Myocyte (in vitro differentiated cells): ENCODE measurements around the gene PGGHG. TPM values are rescaled to one million over a fixed set of nuclear protein-coding genes. Genes with fewer than 3 reads are reported as not detected.
"Not testable (repeated sequence)": the region's sequence is repeated elsewhere in the genome, so short reads cannot be mapped to it uniquely, and the experiment has no call there.

Experiments
- DNase-seq: peaks from one replicate; pipeline ENCODE4 v3.0.0-alpha.2; 2012; ENCODE audit warnings: low read depth
- total RNA-seq: library from RNA; depleted of rRNA; stranded (reverse); fragments of >200 nt; gene quantifications from 2 replicates; pipeline ENCODE4 v1.2.3, GENCODE V29; 2014

PGGHG gene
- total RNA-seq, 1 donor from 2014 or later, result 8.2 TPM

DNA sequence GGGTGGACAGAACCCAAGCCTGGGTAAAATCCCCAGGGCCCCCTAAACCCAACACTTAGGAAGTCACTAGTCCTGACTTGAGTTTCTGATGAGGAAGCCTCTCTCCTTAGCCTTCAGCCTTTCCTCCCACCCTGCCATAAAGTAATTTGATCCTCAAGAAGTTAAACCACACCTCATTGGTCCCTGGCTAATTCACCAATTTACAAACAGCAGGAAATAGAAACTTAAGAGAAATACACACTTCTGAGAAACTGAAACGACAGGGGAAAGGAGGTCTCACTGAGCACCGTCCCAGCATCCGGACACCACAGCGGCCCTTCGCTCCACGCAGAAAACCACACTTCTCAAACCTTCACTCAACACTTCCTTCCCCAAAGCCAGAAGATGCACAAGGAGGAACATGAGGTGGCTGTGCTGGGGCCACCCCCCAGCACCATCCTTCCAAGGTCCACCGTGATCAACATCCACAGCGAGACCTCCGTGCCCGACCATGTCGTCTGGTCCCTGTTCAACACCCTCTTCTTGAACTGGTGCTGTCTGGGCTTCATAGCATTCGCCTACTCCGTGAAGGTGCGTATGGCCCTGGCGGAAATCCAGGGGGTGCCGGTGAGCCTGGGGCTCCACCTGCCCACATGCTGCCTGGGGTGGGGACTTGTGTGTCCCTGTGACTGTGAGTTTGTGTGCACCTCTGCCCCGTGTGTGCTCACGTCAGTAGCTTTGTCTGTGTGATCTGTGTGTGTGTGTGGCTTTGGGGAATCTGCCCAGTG, 25.0 kb downstream of the PGGHG start, which contains the start of gene IFITM1:
Gene IFITM1, plus strand, starts transcription at position 254 of the 767 bp plus-strand sequence. Its CDS starts 131 bp downstream, at position 385.
- DNase-seq, result peak; percentile 31

DNA sequence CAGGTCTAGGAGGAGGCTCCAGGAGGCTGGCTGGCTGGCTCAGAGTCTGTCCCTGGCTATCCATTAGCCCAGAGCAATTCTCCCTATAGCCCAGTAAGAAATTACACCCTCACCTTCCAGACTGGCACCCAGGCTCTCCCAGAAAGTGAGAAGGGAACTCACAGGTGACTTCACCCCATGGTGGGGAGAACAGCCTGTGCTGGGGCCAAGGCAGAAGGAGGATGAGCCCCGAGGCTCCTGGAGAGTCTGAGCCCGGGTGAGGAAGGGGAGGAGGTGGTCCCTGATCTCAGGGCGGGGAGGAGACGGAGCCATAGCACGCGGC, 25.6 kb downstream of the PGGHG start:
- not testable (repeated sequence) for DNase-seq

DNA sequence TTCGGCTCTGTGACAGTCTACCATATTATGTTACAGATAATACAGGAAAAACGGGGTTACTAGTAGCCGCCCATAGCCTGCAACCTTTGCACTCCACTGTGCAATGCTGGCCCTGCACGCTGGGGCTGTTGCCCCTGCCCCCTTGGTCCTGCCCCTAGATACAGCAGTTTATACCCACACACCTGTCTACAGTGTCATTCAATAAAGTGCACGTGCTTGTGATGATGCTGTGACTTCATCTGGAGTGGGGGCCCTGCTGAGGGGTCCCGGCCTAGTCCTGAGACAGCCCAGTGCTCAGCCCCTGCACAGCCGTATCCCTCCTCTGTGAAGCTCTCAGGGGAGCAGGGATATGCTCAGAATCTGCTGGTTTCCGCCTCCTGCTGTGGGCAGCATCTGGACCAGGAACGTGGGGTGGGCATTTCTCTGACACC, 26.1 kb downstream of the PGGHG start:
- DNase-seq, result no peak

DNA sequence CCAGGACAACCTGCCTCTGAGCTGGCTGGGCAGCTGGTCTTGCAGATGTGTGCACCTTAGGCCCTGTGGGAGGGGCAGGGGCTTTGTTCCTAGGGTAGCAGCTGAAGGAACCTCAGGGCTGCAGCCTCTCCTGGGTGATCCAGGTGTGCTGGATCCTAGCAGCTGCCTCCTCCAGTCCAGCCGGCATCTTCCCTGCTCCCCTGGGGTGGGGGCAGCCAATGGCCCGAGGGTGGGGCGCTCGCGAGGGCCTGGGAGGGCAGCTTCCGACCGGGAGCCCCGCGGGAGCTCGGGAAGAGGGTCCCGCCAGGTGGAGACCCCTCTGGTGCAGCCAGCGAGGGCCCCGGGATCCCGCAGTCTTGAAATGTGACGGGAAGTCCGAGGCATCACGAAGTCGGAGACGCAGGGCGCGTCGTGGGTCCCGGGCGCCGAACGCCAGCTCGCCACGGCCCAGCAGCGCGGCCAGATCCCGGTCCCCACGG, 26.6 kb downstream of the PGGHG start:
- no peak for DNase-seq

DNA sequence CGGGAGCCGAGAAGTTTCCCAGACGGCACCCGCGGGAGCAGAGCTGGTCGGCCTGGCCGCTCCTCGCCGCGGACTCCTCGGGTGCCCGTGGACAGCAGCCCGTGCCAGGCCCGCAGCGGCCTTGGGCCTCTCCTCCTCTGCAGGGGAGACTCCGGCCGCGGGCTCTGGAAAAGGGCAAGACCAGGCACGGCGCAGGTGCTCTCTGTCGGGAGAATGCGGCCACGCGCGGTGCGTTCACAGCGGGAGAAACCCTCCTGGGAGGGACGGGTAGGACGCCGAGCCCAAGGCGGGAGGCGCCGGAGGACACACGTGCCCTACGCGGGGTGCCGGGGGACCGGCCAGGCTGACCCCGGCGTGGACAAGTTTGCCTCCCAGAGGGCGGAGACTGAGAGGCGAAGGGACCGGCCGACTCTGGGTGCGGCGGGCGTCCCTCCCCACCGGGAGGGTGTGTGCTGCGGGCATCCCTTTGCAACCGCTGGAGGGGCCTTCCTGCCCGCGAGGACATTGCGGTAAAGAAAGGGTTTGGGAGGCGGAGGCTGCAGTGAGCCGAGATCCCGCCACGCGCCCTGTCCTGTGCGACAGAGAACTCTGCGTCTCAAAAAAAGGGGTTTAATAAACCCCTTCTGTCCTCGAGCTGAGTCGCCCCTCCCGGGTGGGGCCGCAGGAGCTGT, 27.2 kb downstream of the PGGHG start:
- no peak for DNase-seq

DNA sequence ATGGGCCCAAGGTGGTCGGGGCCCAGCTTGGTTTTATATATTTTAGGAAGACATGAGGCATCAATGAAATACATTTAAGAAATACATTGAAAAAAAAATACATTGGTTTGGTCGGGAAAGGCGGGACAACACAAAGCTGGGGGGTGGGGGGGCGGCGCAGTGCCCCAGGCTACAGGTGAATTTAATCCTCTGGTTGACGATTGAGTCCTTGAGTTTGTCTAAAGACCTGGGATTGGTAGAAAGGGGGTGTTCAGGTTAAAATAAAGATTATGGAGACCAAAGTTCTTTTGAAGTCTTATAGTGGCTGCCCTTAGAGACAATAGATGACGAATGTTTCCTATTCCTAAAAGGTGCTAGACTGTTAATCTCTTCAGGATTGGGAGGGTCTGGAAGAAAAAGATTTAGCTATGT, 28.0 kb downstream of the PGGHG start:
- no peak for DNase-seq

DNA sequence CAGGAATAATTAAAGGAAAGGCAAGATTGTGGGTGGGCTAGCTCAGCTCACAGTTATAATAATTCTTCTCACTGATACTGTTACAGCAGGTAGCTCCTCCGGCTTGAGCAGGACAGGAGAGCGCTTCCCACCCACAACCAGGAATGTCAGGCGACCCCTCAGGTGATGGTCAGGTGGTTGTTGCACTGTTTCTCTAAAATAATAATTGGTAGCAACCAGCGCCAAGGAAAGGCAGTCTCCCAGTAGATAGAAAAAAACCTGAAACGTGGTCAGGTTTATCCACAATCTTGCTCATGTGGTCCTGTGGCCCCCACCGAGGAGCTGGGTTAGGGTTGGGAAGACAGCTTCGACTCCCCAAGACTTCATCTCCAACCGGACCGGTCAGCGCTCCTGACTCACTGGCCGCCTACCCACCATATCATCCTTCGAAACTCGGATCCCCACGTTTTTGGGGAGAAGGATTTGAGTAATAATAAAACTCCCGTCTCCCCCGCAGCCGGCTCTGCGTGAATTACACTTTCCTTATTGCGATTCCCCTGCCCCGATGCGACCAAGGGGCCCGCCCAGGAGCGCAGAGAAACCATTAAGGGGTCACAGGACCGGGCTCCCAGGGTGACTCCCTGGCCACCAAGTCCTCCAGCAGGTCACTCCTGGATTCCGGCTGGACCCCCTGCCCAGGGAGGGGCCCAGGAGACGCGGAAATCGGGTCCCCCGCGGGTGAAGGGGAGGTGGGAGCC, 28.9 kb downstream of the PGGHG start:
- DNase-seq, result not testable (repeated sequence)

DNA sequence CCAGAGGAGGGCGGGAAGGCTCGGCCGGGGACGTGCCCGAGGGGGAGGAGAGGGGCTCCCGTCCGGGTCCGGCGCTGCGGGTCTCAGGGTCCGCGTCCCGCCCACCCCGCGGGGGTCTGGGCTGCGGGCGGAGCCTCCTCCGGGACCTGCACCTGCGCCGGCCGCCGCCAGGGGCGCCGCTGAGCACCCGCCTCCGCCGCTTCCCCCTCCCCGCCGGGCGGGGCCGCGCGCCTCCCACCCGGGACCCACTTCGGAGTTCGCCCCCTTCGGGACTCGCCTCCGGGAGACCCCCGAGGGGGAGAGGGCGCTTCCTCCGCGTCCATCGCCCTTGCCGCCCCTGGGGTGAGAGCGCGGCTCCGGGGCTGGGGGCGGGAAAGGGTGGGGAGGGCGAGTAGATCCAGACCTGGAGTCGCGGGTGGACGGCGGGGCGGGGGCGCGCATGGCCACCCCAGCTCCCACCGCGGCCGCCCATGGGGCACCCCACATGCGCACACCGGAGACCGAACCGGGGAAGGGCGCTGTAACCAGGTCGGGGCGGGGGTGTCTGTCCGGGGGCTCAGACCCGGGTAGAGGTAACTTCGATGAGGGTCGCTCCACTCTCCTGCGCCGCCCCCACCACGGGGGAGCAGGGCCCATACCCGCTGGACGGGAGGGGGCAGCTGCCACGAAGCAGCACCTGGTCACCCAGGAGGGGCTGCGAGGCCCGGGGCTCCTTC, 29.6 kb downstream of the PGGHG start:
- not testable (repeated sequence) for DNase-seq

- DNase-seq, result not testable (repeated sequence)
These were observed 30.4 kb downstream of the PGGHG start for GRCh38 chr11:319121-319887.

DNA sequence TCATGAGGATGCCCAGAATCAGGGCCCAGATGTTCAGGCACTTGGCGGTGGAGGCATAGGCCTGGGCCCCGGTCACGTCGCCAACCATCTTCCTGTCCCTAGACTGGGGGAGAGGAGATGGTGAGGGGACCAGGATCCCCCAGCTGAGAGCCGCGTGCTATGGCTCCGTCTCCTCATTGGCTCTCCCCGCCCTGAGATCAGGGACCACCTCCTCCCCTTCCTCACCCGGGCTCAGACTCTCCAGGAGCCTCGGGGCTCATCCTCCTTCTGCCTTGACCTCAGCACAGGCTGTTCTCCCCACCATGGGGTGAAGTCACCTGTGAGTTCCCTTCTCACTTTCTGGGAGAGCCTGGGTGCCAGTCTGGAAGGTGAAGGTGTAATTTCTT, 31.0 kb downstream of the PGGHG start:
- not testable (repeated sequence) for DNase-seq

- no peak for DNase-seq
These were observed 35.2 kb downstream of the PGGHG start for GRCh38 chr11:324156-324555.

GRCh38 chr11:324593-325517, 35.9 kb downstream of the PGGHG start:
- DNase-seq, result not testable (repeated sequence)

- no peak for DNase-seq
These were observed 37.1 kb downstream of the PGGHG start for GRCh38 chr11:325796-326591.

GRCh38 chr11:326592-326841, 37.6 kb downstream of the PGGHG start:
- DNase-seq, result no peak

- DNase-seq, result peak; percentile 17
These were observed 38.1 kb downstream of the PGGHG start for GRCh38 chr11:326842-327580.

DNA sequence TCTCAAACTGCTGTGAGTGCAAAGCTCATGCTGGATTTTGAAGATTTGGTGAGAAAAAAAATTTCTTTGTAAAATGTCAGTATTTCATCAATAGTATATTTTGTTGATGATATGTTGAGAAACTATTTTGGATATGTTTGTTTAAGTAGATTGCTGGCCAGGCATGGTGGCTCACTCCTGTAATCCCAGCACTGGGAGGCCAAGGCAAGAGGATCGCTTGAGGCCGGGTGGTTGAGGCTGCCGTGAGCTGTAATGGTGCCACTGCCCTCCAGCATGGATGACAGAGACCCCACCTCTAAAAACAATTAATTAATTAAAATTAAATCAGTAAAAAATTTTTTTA, 38.6 kb downstream of the PGGHG start:
- no peak for DNase-seq

- no peak for DNase-seq
These were observed 39.1 kb downstream of the PGGHG start for GRCh38 chr11:328012-328411.

GRCh38 chr11:328516-329100, 39.7 kb downstream of the PGGHG start:
- DNase-seq, result not testable (repeated sequence)
